Common myeloid progenitor, CD34-positive (primary cell): ENCODE results near the gene FRMD8.

Experiments
- CTCF ChIA-PET: fragments of 350-600 bp; sonication (Branson Sonifier 250); formaldehyde crosslinking; loops from one replicate; lab custom pipeline; 2021; ENCODE audit warnings: antibody characterized with exemption; lab: Charles Lee
- POLR2A ChIA-PET: fragments of 350-600 bp; sonication (Branson Sonifier 250); formaldehyde crosslinking; loops from one replicate; lab custom pipeline; 2021; ENCODE audit warnings: antibody characterized with exemption; lab: Charles Lee
- DNase-seq, 3 donors: peaks; one replicate each; pipeline versions ENCODE4 v3.0.0 to v3.0.0-alpha.2; 2013
- H3K27ac ChIP-seq, 2 experiments: 1 replicate in 1 of 2; 2 replicates in 1 of 2; pipeline ENCODE4 v1.7.0; 2013; ENCODE audit warnings: inconsistent platforms in 2 of 2, low read length in 2 of 2, mild to moderate bottlenecking in 2 of 2, low read depth in 1 of 2, moderate library complexity in 1 of 2; ENCODE audit not compliant: severe bottlenecking in 2 of 2, insufficient read depth in 1 of 2, poor library complexity in 1 of 2
- H3K27me3 ChIP-seq, 5 experiments: replicated peaks in 2 of 5; 1 replicate in 3 of 5; 2 replicates in 2 of 5; pipeline versions ENCODE4 v1.6.1 to v1.7.0; 2013; ENCODE audit warnings: low read length in 4 of 5, mild to moderate bottlenecking in 2 of 5, moderate library complexity in 2 of 5, inconsistent platforms in 1 of 5; ENCODE audit not compliant: insufficient read depth in 5 of 5, control insufficient read depth in 4 of 5
- H3K36me3 ChIP-seq, 4 experiments: 1 replicate in 2 of 4; 2 replicates in 2 of 4; pipeline versions ENCODE4 v1.6.1 to v1.7.0; 2013; ENCODE audit warnings: low read length in 3 of 4, control low read depth in 1 of 4, mild to moderate bottlenecking in 1 of 4; ENCODE audit not compliant: control insufficient read depth in 4 of 4, insufficient read depth in 4 of 4
- H3K4me1 ChIP-seq, 4 experiments: 1 replicate in 3 of 4; 2 replicates in 1 of 4; pipeline versions ENCODE4 v1.6.1 to v1.7.1; 2013; ENCODE audit warnings: low read length in 3 of 4, mild to moderate bottlenecking in 3 of 4, control low read depth in 1 of 4, inconsistent platforms in 1 of 4, moderate library complexity in 1 of 4; ENCODE audit not compliant: control insufficient read depth in 4 of 4, insufficient read depth in 4 of 4; ENCODE audit errors: control extremely low read depth in 1 of 4
- H3K4me3 ChIP-seq, 7 experiments: 1 replicate in 4 of 7; 2 replicates in 3 of 7; pipeline versions ENCODE4 v1.5.1 to v1.7.0; 2013; ENCODE audit warnings: mild to moderate bottlenecking in 7 of 7, low read length in 6 of 7, moderate library complexity in 6 of 7, inconsistent platforms in 2 of 7, low read depth in 2 of 7, control low read depth in 1 of 7; ENCODE audit not compliant: insufficient read depth in 4 of 7, control insufficient read depth in 1 of 7; ENCODE audit errors: extremely low read depth in 1 of 7
- H3K9me3 ChIP-seq, 5 experiments: 1 replicate in 4 of 5; 2 replicates in 1 of 5; pipeline versions ENCODE4 v1.6.1 to v1.7.1; 2013; ENCODE audit warnings: low read length in 4 of 5, mild to moderate bottlenecking in 2 of 5, inconsistent platforms in 1 of 5, low read depth in 1 of 5, moderate library complexity in 1 of 5; ENCODE audit not compliant: control insufficient read depth in 4 of 5, insufficient read depth in 2 of 5; ENCODE audit errors: control extremely low read depth in 1 of 5
- WGBS: methylation state at CpG from one replicate; pipeline ENCODE4 v1.1.5; 2013; ENCODE audit not compliant: insufficient coverage; 5-methylcytosine and 5-hydroxymethylcytosine counted together

Gene FRMD8

GRCh38 chr11:65395961-65396530, 9.6 kb downstream of the FRMD8 start:
- ChIA-PET CTCF (interaction anchor here (1.3 to 2.9 kb wide), 2 partner anchors 20 kb away, joined by 4 to 18 read pairs; no protein-coding TSS in a partner anchor), POLR2A (interaction anchor here (0.8 kb wide), 1 partner anchor 103 kb away, joined by 3 read pairs; the partner anchor contains the start of gene MALAT1)
- H3K4me1 ChIP-seq: peaks cover 0 to 3% (median 2%) of the 10 kb centered on the region in 4 experiments
- 97% methylated on average over 12 of the region's 15 CpGs for WGBS
- H3K4me3 ChIP-seq: no peak overlapping the region
- H3K9me3 ChIP-seq: no peaks in the 10 kb centered on the region
- peaks cover 0 to 79% (median 53%) of the 10 kb centered on the region in 4 experiments for H3K36me3 ChIP-seq
- no peak for DNase-seq
- H3K27ac ChIP-seq: no peak overlapping the region
- H3K27me3 ChIP-seq: no peaks in the 10 kb centered on the region

- Histone ChIP-seq H3K4me1 (peaks cover 0 to 8% (median 6%) of the 10 kb centered on the region in 4 experiments), H3K27me3 (no peaks in the 10 kb centered on the region), H3K36me3 (peaks cover 0 to 78% (median 54%) of the 10 kb centered on the region in 4 experiments), H3K9me3 (no peaks in the 10 kb centered on the region), H3K4me3 (no peak overlapping the region), H3K27ac (no peak overlapping the region)
- 96% methylated on average over 34 of the region's 38 CpGs for WGBS
- ChIA-PET CTCF (interaction anchor here (2.9 kb wide), 1 partner anchor 19 kb away, joined by 18 read pairs; no protein-coding TSS in a partner anchor), POLR2A (interaction anchor here (0.8 kb wide), 1 partner anchor 102 kb away, joined by 3 read pairs; the partner anchor contains the start of gene MALAT1)
- DNase-seq: no peak
Measured at GRCh38 chr11:65396769-65397745, 10.6 kb downstream of the FRMD8 start.

GRCh38 chr11:65398362-65398910, 12.0 kb downstream of the FRMD8 start:
- DNase-seq: no peak
- Histone ChIP-seq H3K36me3 (peaks cover 0 to 68% (median 50%) of the 10 kb centered on the region in 4 experiments), H3K27me3 (no peaks in the 10 kb centered on the region), H3K4me1 (peaks cover 2 to 18% (median 16%) of the 10 kb centered on the region in 4 experiments), H3K9me3 (no peaks in the 10 kb centered on the region), H3K4me3 (no peak overlapping the region), H3K27ac (no peak overlapping the region)
- ChIA-PET CTCF (interaction anchor here (1.1 to 2.9 kb wide), 3 partner anchors 11 to 20 kb away, joined by 3 to 18 read pairs (median 4); no protein-coding TSS in a partner anchor), POLR2A (interaction anchor here (0.9 kb wide), 1 partner anchor 28 kb away, joined by 3 read pairs; no protein-coding TSS in a partner anchor)
- WGBS: 97% methylated on average over 15 of the region's 16 CpGs

GRCh38 chr11:65399249-65399648, 12.8 kb downstream of the FRMD8 start:
- no peak overlapping the region for H3K4me3 ChIP-seq
- H3K36me3 ChIP-seq: peaks cover 0 to 60% (median 44%) of the 10 kb centered on the region in 4 experiments
- no peaks in the 10 kb centered on the region for H3K9me3 ChIP-seq
- POLR2A ChIA-PET: interaction anchor here (0.7 kb wide), 1 partner anchor 101 kb away, joined by 11 read pairs; no protein-coding TSS in a partner anchor
- CTCF ChIA-PET: interaction anchor here (9.7 kb wide), 1 partner anchor 16 kb away, joined by 77 read pairs; no protein-coding TSS in a partner anchor
- DNase-seq: no peak
- H3K4me1 ChIP-seq: peaks cover 2 to 26% (median 24%) of the 10 kb centered on the region in 4 experiments
- 100% methylated on average over 10 of the region's 13 CpGs for WGBS
- H3K27me3 ChIP-seq: no peaks in the 10 kb centered on the region
- H3K27ac ChIP-seq: no peak overlapping the region

GRCh38 chr11:65399845-65400244, 13.4 kb downstream of the FRMD8 start:
- CTCF ChIA-PET: interaction anchor here (2.2 to 9.7 kb wide), 2 partner anchors 12 to 16 kb away, joined by 7 to 77 read pairs; no protein-coding TSS in a partner anchor
- H3K4me1 ChIP-seq: peaks cover 2 to 32% (median 30%) of the 10 kb centered on the region in 4 experiments
- peaks cover 0 to 57% (median 41%) of the 10 kb centered on the region in 4 experiments for H3K36me3 ChIP-seq
- no peak overlapping the region for H3K27ac ChIP-seq
- no peak for DNase-seq
- H3K27me3 ChIP-seq: no peaks in the 10 kb centered on the region
- H3K9me3 ChIP-seq: no peaks in the 10 kb centered on the region
- no peak overlapping the region for H3K4me3 ChIP-seq
- POLR2A ChIA-PET: no interaction called here
- WGBS: 96% methylated on average over 8 of the region's 10 CpGs

GRCh38 chr11:65400307-65401072, 14.1 kb downstream of the FRMD8 start:
- DNase-seq: no peak
- Histone ChIP-seq H3K36me3 (peaks cover 0 to 58% (median 43%) of the 10 kb centered on the region in 4 experiments), H3K4me3 (no peak overlapping the region), H3K9me3 (no peaks in the 10 kb centered on the region), H3K27me3 (no peaks in the 10 kb centered on the region), H3K4me1 (peaks cover 2 to 36% (median 34%) of the 10 kb centered on the region in 4 experiments), H3K27ac (no peak overlapping the region)
- POLR2A ChIA-PET: interaction anchor here (0.5 to 5.8 kb wide), 2 partner anchors 13 to 23 kb away, joined by 3 to 55 read pairs; partner anchors contain the start of gene NEAT1
- CTCF ChIA-PET: interaction anchor here (1.2 to 9.7 kb wide), 3 partner anchors 12 to 20 kb away, joined by 3 to 77 read pairs (median 7); no protein-coding TSS in a partner anchor
- WGBS: 92% methylated on average over 17 of the region's 17 CpGs
